ENCODE measurements around the gene ASCC1.
"Not testable (repeated sequence)": the region's sequence is repeated elsewhere in the genome, so short reads cannot be mapped to it uniquely, and the experiment has no call there.

Gene ASCC1

DNA sequence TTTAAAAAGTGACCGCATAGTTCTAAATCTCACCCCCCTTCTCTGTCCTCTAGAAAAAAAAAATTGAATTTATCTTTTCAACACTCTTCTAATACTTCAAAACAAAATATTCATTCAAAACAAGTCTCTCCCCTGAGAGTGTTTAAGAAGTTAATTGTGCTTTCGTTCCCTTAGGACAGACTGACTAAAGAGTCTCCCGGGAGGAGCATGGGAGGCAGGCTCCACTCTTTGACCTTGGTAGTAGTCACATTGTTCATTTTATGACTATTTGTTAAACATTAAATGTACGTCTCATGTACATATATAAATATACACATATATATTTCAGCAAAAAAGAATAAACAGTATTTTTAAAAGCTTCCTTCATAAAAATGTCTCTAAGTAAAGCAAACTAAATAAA, 92.5 kb downstream of the ASCC1 start:
- DNase-seq = no peak

DNA sequence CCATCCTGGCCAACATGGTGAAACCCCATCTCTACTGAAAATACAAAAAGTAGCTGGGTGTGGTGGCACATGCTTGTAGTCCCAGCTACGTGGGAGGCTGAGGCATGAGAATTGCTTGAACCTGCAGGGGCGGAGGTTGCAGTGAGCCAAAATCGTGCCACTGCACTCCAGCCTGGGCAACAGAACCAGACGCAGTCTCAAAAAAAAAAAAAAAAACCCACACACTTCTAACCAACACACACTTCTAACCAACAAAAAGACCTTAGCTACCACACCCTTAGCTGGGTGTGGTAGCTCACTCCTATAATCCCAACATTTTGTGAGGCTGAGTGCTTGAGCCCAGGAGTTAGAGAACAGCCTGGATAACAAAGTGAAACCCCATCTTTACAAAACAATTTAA, 93.9 kb downstream of the ASCC1 start:
- DNase-seq = no peak

DNA sequence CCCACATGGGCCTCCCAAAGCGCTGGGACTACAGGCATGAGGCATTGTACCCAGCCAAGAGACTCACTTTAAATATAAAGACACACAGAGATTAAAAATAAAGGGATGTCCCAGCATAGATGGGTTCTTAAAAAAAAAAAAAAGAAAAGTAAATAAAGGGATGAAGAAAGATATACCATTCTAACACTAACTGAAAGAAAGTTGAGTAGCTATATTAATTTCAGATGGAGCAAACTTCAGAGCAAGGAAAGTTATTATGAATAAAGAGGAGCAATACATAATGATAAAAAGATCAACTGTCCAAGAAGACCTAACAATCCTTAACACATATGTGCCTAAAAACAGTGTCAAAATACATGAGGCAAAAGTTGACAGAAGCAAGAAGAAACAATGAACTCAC, 94.7 kb downstream of the ASCC1 start:
- no peak for DNase-seq

DNA sequence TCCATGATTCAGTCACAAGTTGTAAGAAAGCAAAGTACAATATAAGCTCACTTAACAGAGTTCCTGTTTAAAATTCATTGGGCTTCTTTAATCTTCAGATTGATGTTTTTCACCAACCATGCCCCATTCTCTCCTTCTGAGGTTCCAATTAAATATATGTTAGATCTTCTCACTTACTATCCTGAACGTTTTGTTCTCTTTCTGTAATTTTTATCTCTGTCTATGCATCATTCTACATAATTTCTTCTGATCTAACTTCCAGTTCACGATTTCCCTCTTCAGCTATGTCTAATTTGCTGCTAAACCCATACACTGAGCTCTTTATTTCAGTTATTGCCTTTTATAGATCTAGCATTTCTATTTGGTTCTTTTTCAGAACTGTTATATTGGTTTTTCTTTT, 99.7 kb downstream of the ASCC1 start:
- DNase-seq = no peak

DNA sequence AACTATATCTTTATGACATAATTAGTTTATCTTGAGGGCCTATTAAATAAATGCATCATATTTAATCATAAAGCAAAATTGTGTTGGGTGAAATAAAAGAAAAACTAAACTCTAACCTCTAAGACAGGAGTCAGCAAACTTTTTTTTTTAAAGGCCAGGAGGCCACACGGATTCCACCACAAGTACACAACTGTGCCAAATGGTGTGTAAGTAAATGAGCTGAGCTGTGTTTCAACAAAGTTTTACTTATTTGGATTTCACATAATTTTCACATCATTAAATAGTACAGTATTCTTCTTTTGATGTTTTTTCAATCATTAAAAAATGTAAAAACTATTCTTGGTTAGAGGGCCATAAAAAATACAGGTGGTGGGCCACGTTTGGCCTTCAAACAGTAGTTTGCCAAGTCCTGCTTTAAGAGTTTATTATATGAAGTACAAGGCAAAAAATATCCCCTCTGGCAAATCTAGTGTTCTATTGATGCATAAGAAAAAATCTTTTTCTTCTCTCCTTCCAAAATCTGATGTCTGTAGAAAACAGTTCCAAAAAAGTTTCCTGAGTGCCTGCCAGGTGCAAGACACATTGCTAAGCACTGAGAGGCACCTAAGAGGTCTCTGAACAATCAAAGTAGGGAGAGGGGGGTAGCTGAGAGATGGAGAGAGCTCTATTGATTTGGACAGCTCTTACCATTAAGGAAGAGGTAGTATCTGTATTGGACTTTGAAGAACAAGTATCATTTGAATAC, 101.2 kb downstream of the ASCC1 start:
- DNase-seq = no peak

DNA sequence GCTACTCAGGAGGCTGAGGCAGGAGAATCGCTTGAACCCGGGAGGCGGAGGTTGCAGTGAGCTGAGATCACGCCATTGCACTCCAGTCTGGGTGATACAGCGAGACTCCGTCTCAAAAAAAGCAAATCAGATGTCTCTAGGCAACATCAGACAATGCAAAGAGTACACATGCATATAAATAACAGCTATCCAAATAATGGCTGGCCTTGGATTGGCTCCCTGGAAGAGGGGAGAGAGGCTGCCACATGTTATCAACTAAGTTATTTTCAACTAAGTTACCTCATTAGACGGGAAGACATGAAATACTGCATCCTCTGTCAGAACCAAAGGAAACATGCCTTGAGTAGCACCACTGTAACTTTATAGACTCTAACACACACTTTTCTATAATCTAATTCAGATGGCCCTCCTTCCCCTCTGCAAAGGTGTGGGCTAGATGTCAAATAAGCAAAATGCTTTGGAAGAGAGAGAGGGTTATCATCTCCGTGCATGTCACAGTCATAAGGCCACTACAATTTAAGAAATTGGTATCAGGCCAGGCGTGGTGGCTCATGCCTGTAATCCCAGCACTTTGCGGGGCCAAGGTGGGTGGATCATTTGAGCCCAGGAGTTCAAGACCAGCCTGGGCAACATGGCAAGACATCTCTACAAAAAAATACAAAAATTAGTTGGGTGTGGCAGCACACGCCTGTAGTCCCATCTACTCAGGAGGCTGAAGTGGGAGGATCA, 105.2 kb downstream of the ASCC1 start:
- no peak for DNase-seq

DNA sequence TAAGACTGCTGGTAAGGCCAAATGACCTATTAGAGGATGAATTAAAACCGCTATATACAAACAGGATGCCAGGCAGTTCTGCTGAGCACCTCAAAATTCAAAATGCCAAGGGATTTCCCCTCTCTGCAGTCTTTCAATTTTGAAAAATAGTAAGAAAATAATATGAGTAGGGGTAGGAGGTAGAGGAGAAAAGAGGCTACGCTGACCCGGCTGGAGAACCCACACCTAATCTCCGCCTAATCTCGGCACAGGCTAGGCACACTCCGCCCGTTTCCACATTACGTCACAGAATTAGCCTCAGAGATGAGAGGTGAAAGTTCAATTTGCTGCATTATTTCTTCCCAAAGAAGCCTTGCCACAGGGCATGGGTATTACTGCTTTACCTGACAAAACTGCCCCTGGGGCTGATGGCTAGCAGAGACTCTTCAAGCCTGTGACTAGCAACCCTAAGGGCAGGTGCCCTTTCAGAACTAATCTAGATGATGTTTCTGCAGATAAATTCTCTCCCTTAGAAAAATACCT, 106.4 kb downstream of the ASCC1 start:
- no peak for DNase-seq

DNA sequence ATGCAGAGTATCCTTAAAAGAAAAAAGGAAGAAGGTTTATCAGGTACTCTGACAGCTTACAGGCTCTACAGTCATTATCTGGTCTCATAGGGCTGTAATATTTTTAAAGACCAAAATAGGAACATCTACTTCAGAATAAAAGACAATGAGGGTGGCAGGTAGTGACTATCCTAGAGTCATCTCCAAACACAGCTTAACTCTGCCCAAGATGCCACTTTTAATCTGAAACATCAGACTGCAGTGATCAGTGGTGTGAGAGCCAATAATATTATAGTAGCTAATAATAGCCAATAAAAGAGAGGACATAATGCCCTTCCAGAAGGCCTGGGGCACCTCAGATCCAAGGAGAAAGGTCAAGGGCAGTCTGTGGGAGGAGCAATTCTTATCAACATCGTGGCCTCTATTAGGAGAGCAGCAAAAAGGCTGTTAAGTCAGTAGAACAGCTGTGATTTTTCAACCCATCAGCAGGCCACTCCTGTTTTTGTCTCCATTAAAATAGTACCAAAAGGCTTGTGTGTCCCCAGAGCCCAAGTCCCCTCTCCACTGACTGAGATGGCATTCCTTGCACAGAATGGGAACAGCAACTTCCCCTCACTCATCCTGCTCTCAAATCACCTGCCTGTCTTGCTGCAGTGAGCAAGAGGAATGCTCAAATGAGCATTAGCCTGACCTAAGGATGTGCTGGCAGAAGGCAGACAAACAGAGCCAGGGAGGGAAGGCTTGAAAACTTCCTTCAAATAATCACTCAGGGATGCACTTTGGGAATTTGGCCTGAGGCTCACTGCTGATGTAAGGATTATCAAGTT, 107.0 kb downstream of the ASCC1 start:
- no peak for DNase-seq

DNA sequence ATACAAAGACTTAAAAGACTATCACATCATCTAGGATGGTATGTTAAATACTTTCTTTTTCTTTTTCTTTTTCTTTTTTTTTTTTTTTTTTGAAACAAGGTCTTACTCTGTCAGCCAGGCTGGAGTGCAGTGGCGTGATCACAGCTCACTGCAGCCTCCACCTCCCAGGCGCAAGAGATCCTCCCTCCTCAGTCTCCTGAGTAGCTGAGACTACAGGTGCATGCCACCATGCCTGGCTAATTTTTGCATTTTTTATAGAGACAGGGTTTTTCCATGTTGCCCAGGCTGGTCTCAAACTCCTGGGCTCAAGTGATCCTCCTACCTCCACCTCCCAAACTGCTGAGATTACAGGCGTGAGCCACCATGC, 108.1 kb downstream of the ASCC1 start:
- DNase-seq = not testable (repeated sequence)

DNA sequence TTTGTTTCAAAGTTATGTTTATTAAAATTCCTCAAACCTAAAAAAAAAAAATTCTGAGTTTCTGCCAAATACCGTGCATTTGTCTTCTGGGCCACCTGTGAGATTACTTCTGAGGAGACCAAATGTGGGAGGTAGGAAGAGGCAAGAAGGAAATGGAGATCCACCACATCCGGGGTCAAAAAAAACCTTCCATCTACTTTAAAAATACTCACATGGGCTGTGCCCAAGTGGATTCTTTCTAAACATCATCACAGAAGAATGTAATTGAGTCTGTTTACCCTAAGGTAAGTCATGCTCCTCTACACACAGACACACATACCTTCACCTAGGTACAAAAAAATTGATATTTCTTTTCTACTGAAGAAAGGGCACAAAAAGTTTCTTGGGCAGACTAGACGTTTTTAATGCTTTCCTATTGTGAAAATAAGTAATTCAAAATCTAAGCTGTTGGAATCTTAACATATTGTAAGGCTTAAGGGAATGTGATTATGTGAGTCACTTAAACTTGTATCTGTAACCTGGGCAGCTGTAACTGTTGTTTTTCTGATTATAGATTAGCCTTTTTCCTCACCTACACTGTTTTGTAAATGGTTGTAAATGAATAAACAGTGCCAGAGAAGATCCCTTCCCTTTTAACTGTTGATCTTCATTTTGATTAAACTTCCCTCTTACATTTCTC, 108.6 kb downstream of the ASCC1 start:
- no peak for DNase-seq

DNA sequence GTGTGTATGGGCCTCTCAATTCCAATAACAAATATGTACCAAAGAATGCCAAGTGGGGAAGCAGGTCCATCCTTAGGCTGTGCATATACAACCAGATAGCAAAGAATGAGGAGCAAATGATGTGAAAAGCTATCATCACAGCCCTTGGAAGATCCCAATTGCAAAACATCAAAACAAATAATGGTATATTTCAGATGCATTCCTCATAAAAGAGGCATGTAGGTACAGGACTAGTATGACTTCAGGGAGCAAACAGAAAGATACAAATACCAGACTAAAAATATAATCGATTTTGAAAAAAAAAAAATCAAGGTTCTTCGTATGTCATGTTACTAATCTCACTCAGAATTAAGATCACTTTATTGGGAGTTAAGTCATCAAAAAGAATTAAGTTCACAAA, 109.2 kb downstream of the ASCC1 start:
- no peak for DNase-seq

DNA sequence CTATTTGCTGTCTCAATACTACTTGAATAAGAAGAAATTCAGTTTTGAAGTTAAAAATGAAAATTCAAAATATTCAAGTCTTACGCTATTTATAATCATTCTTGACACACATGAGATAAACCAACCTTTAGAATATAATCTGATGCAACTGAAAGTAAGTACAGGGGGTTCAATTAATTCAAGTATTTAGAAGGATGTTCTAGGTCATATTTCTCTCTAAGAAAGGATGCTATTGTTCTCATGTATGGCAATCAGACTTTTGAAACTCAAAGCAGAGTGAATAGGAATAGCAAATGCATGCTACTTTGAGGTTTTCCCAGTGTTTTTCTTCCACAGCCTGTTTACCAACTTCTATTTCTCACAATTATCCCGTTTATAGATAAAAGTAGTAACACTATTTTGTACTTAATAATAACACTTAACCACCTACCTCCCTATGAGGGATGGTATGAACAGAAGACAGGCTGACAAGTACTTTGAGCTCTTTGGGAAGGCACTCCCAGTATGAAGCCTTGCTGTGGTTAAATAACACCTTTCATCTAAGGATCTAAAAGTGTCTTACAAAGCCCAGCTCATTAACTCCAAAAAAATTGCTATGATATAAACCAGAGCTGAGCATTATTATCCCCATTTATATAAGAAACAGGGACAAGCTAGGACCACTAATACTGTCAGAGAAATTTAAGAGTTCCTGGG, 109.8 kb downstream of the ASCC1 start:
- DNase-seq = no peak

DNA sequence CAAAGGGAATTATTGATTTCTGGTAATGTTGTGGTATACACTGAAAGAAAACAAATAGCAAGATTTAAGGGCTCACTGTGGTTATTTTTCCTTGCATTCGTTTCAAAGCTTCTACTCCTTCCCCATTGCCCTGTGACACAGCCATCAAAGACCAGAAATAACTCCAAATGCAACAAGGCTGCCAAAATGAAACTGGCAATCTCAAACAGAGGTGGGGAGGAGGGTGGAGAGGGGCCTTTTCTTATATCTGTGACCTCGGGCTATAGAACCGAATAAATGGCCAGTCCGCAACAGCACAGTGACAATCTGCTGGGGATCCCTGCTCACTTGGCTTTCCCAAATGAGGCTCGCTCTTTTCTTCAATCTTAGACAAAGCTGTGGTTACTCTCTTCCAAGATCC, 110.4 kb downstream of the ASCC1 start:
- no peak for DNase-seq

DNA sequence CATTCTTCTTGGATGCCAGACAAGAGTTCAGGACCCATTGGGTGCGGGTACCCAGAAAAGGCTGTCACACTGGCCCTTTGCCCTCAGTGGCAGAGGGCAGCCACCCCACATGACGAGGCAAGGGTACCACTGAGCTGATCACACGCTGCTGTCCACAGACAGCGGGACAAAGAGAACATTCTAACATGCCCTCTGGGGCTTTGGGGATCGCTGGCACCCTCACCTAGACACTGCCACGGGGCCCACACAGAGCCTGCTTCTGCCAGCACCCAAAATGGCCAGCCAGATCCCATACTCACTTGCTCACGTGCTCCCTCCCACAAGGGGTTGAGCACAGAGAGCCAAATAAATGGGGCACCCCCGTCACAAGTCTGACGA, 111.0 kb downstream of the ASCC1 start:
- no peak for DNase-seq

DNA sequence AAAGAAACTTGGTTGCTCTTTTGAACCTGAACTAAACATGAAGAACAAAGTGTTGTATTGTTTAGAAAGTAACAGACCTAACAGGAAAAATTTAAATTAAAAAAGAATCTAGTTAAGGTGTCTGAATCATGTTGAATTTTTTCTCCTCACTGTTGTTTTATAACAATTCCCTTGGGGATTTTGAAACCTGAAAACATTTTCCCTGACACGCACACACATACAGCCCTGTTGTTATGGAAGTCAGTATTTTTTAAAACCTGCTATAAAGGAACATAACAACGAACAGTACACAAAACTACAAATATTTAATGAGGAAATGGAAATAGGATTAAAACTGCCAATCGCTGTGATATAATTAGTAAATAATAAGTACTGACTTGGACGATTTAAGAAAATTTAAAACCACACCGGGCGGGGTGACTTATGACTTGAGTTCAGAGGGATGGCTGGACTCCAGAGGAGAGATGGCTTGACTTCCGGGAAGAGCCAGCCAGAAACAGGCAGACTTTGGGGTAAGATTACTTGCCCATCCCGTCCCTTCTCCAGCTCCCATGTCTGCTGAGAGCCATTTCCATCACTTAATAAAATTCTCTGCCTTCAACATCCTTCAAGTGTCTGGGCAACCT, 111.5 kb downstream of the ASCC1 start:
- DNase-seq = no peak

DNA sequence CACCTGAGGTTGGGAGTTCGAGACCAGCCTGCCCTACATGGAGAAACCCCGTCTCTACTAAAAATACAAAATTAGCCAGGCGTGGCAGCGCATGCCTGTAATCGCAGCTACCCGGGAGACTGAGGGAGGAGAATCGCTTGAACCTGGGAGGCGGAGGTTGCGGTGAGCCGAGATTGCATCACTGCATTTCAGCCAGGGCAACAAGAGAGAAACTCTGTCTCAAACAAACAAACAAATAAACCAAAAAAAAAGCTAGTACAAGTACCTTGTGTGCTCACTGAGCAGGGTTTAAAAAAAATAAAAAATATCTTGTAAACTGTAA, 116.5 kb downstream of the ASCC1 start:
- DNase-seq = no peak

DNA sequence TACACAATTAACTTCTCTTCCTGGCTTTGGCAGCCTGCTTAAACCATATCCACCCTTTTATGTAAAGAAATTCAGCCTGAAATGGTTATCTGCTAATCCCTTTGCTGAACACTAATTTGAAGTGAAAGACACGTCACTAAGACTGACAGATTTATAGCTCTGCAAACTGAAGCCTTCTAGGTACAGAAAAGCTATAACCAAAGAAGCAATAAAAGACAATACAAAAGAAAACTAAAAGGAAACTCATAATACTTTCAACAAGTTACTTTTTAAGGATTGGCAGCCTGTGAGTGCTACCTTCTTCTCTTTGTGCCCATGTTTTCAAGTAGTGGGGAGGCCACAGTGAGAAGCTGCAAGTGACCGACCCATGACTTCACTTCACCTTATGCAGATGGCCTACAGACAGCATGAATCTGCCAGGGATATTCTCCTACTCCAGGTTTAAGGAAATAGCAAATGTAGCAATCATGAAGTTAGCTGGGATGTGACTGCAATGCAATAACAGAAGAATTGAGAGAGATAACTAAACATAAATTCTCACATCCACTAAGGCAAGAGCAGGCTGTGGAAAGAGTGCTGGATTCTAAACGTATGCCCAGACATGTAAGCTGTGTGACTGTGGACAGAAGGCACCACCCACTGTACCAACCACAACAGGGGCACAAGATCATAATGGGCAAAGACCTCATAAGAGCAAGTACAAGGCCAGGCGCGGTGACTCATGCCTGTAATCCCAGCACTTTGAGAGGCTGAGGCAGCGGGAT, 117.1 kb downstream of the ASCC1 start:
- DNase-seq = no peak

DNA sequence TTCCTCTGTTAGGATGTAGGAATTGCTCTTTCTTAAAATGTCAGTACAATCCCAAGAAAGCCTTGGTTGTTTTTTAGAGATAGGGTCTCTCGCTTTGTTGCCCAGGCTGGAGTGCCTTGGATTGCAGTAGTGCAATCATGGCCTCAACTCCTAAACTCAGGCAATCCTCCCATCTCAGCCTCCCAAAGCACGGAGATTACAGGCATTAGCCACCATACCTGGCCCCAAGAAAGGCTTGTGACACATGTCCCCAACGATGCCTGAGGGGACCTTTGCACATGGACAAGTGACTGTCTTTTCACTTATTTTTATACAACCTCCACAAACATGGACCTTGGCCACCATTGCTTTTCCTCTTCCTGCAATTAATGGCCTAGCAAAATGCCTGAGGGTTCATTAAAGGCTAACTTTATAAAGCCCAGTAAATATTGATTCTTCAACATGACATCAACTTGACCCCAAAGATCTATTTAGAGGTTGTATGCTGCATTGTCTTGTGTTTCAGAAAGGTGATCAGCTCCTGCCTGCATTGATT, 117.7 kb downstream of the ASCC1 start:
- no peak for DNase-seq

DNA sequence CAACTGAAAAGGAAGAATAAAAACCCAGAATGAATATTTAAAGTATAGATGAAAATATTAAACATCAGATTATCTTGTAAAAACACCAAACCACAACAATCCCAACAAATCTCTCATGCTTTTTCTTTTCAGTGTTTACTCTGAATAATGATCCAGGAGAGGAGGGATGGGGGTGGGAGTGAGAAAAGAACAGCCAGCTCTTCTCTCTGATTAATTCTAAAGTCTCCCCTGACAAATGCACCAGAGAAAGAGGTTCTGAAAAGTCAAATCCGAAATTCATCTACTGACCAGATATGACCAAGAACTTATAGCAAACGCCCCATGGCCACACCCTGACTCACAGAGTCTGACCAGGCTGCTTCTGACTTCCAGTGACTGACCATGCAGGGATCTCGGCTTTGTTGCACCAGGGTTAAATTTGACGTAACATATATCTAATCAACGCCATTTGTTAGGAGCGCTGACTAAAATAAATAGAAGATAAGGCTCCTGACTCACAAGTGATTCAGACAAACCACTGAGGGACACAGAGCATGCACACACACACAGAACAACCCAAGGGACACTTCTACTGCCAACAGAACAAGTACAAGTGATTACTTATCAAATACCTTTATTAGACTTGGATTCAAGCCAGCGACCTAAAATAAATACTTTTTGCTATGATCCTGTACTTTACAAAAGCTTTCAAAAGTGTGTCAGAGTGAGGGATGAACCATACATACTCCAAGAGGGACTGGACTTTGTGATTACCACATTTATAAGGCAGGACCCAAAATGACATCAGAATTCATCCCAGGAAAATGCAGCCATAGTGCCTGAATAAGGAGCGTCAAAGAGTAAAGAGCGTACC, 118.4 kb downstream of the ASCC1 start:
- DNase-seq = no peak

Measured in NCI-H345 (cell line).